Smooth muscle cell (in vitro differentiated cells): ENCODE results near the gene MGMT. TPM values are rescaled to one million over a fixed set of nuclear protein-coding genes. Genes with fewer than 3 reads are reported as not detected.

Experiments
- DNase-seq: peaks from one replicate; lab custom pipeline; 2025; ENCODE audit not compliant: unreplicated experiment; lab: John Stamatoyannopoulos, UW
- H2AFZ ChIP-seq: fragments of 200-600 bp; sonication (generic); 2 replicates; pipeline ENCODE4 v1.6.0; 2016; ENCODE audit warnings: antibody characterized with exemption, low read depth, mild to moderate bottlenecking
- H3F3A ChIP-seq: fragments of 200-600 bp; sonication (generic); 2 replicates; pipeline ENCODE4 v1.6.0; 2017; ENCODE audit warnings: antibody characterized with exemption, low read depth
- H3K27ac ChIP-seq: fragments of 200-600 bp; sonication (generic); 2 replicates; pipeline ENCODE4 v1.5.1; 2016; ENCODE audit warnings: low read depth, mild to moderate bottlenecking
- H3K27me3 ChIP-seq: fragments of 200-600 bp; sonication (generic); 2 replicates; pipeline ENCODE4 v1.6.1; 2016; ENCODE audit warnings: low read depth, mild to moderate bottlenecking
- H3K36me3 ChIP-seq: fragments of 200-600 bp; sonication (generic); 2 replicates; pipeline ENCODE4 v1.5.1; 2016; ENCODE audit warnings: low read depth
- H3K4me1 ChIP-seq: fragments of 200-600 bp; sonication (generic); 2 replicates; pipeline ENCODE4 v1.5.1; 2016; ENCODE audit warnings: low read depth
- H3K4me2 ChIP-seq: fragments of 200-600 bp; sonication (generic); 2 replicates; pipeline ENCODE4 v1.6.0; 2016; ENCODE audit warnings: mild to moderate bottlenecking
- H3K4me3 ChIP-seq: fragments of 200-600 bp; sonication (generic); 2 replicates; pipeline ENCODE4 v1.5.1; 2016; ENCODE audit warnings: mild to moderate bottlenecking
- H3K79me2 ChIP-seq: fragments of 200-600 bp; sonication (generic); 2 replicates; pipeline ENCODE4 v1.6.0; 2016; ENCODE audit warnings: low read depth, mild to moderate bottlenecking
- H3K9ac ChIP-seq: fragments of 200-600 bp; sonication (generic); 2 replicates; pipeline ENCODE4 v1.6.0; 2016; ENCODE audit warnings: low read depth
- H3K9me3 ChIP-seq: fragments of 200-600 bp; sonication (generic); replicated peaks from 2 replicates; pipeline ENCODE4 v1.5.1; 2016; ENCODE audit warnings: low read depth
- H4K20me1 ChIP-seq: fragments of 200-600 bp; sonication (generic); 2 replicates; pipeline ENCODE4 v1.6.0; 2016; ENCODE audit warnings: low read depth
- WGBS: methylation state at CpG from one replicate; pipeline ENCODE4 v1.1.7; 2016; ENCODE audit warnings: low lambda C conversion rate; 5-methylcytosine and 5-hydroxymethylcytosine counted together
- polyA plus RNA-seq: library from polyadenylated mRNA; unstranded; fragments of >200 nt; fragmentation: Nextera tagmentation; extraction: Ambion mirVana; gene quantifications from 2 replicates; pipeline ENCODE4 v1.2.1, GENCODE V29; 2016
- total RNA-seq: library from RNA; depleted of rRNA; stranded (reverse); fragments of >200 nt; gene quantifications from 2 replicates; pipeline ENCODE4 v1.2.3, GENCODE V29; 2014
- TF ChIP-seq, protein P1 (sequence below): fragments of 200-600 bp; sonication (generic); IDR thresholded peaks from 2 replicates; pipeline ENCODE4 v1.5.1; 2017; ENCODE audit warnings: borderline replicate concordance, mild to moderate bottlenecking, antibody characterized with exemption; ENCODE audit not compliant: insufficient read depth, poor library complexity, severe bottlenecking

MGMT gene
- total and polyA plus RNA-seq, 2 experiments from 2014 or later: 21.0 to 33.0 TPM

- no peak overlapping the region for H3K4me3 ChIP-seq
- no peak overlapping the region for H2AFZ ChIP-seq
- no peaks in the 10 kb centered on the region for H3F3A ChIP-seq
- DNase-seq: no peak
- no peaks in the 10 kb centered on the region for H3K27me3 ChIP-seq
- no peaks in the 10 kb centered on the region for H4K20me1 ChIP-seq
- no peak overlapping the region for H3K9ac ChIP-seq
- H3K9me3 ChIP-seq: no peaks in the 10 kb centered on the region
- no peak overlapping the region for H3K4me2 ChIP-seq
- no peaks in the 10 kb centered on the region for H3K36me3 ChIP-seq
- TF ChIP-seq, protein P1, sequence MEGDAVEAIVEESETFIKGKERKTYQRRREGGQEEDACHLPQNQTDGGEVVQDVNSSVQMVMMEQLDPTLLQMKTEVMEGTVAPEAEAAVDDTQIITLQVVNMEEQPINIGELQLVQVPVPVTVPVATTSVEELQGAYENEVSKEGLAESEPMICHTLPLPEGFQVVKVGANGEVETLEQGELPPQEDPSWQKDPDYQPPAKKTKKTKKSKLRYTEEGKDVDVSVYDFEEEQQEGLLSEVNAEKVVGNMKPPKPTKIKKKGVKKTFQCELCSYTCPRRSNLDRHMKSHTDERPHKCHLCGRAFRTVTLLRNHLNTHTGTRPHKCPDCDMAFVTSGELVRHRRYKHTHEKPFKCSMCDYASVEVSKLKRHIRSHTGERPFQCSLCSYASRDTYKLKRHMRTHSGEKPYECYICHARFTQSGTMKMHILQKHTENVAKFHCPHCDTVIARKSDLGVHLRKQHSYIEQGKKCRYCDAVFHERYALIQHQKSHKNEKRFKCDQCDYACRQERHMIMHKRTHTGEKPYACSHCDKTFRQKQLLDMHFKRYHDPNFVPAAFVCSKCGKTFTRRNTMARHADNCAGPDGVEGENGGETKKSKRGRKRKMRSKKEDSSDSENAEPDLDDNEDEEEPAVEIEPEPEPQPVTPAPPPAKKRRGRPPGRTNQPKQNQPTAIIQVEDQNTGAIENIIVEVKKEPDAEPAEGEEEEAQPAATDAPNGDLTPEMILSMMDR: no peak
- 93% methylated on average over 5 of the region's 5 CpGs for WGBS
- no peak overlapping the region for H3K27ac ChIP-seq
- H3K4me1 ChIP-seq: no peaks in the 10 kb centered on the region
- H3K79me2 ChIP-seq: no peaks in the 10 kb centered on the region
Measured at GRCh38 chr10:129694691-129695243, 227.7 kb downstream of the MGMT start.

DNA sequence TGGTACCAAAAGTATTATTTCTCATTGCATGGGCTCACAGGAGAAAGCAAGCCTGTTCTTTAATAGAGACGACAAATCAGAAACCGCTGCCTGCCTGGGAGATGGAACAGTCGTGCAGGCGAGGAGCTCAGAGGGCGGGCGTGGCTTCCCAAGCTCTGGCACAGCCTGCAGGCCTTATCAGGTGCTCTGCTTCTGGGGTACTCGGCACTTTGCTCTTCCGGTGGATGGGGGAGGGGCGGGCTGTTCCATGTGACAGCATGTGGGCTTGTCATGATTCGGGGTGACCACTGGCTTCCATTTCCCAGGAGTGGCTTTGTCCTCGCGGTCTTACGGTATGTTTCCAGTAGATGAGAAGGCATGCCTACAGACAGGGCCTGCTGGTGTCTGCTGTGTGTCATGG, 228.6 kb downstream of the MGMT start:
- WGBS: 81% methylated on average over 13 of the region's 13 CpGs
- no peak overlapping the region for H3K9ac ChIP-seq
- DNase-seq: no peak
- H3K4me3 ChIP-seq: no peak overlapping the region
- no peaks in the 10 kb centered on the region for H3K27me3 ChIP-seq
- H3K79me2 ChIP-seq: no peaks in the 10 kb centered on the region
- no peaks in the 10 kb centered on the region for H3F3A ChIP-seq
- no peaks in the 10 kb centered on the region for H3K4me1 ChIP-seq
- no peak overlapping the region for H2AFZ ChIP-seq
- H3K36me3 ChIP-seq: no peaks in the 10 kb centered on the region
- TF ChIP-seq, protein P1: no peak
- H4K20me1 ChIP-seq: no peaks in the 10 kb centered on the region
- no peaks in the 10 kb centered on the region for H3K9me3 ChIP-seq
- no peak overlapping the region for H3K27ac ChIP-seq
- no peak overlapping the region for H3K4me2 ChIP-seq

DNA sequence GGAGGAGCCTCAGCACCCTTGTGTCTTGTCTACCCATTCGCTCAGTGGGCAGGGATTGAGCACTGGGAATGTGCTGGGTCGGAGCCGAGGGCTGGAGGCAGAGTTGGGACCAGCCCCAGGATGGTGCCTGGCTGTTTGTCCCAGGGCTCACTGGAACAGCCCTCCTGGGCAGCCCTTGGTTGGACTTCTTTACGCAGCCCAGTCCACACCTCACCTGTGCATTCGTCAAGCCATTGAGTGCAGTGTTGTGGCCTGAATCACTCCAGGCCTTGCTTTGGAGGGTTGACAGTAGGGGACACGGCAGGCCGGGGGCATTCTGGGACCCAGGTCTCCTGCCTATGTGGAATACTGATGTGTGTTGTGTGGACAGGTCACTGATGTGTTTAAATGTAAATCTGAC, 229.6 kb downstream of the MGMT start:
- no peak overlapping the region for H3K4me3 ChIP-seq
- H4K20me1 ChIP-seq: no peaks in the 10 kb centered on the region
- H3K9me3 ChIP-seq: no peaks in the 10 kb centered on the region
- no peaks in the 10 kb centered on the region for H3K79me2 ChIP-seq
- WGBS: 91% methylated on average over 7 of the region's 7 CpGs
- H3K27ac ChIP-seq: no peak overlapping the region
- TF ChIP-seq, protein P1: no peak
- no peaks in the 10 kb centered on the region for H3F3A ChIP-seq
- no peaks in the 10 kb centered on the region for H3K27me3 ChIP-seq
- H3K9ac ChIP-seq: no peak overlapping the region
- H3K4me1 ChIP-seq: no peaks in the 10 kb centered on the region
- DNase-seq: no peak
- no peak overlapping the region for H2AFZ ChIP-seq
- no peak overlapping the region for H3K4me2 ChIP-seq
- no peaks in the 10 kb centered on the region for H3K36me3 ChIP-seq
